Stomach smooth muscle (tissue), 2 donors: ENCODE data around the gene PLGRKT.
A peak's percentile ranks its signal among the peaks of the same experiment; 100 is the strongest.
"Not testable (repeated sequence)": the region's sequence is repeated elsewhere in the genome, so short reads cannot be mapped to it uniquely, and the experiment has no call there.

Experiments
- H3K27ac ChIP-seq: one replicate; pipeline ENCODE4 v1.7.0; 2013; ENCODE audit warnings: mild to moderate bottlenecking, low read length, inconsistent platforms
- H3K27me3 ChIP-seq, 2 donors: one replicate each; pipeline ENCODE4 v1.7.0; 2013; ENCODE audit warnings: low read length in 2 of 2; ENCODE audit not compliant: insufficient read depth in 2 of 2, control insufficient read depth in 1 of 2
- H3K36me3 ChIP-seq, 2 donors: one replicate each; pipeline ENCODE4 v1.7.0; 2013; ENCODE audit warnings: low read length in 2 of 2; ENCODE audit not compliant: control insufficient read depth in 2 of 2, insufficient read depth in 2 of 2
- H3K4me1 ChIP-seq: one replicate; pipeline ENCODE4 v1.7.0; 2013; ENCODE audit warnings: low read length; ENCODE audit not compliant: control insufficient read depth, insufficient read depth
- H3K4me3 ChIP-seq, 2 donors: one replicate each; pipeline ENCODE4 v1.7.0; 2013; ENCODE audit warnings: low read length in 2 of 2
- H3K9ac ChIP-seq, 2 donors: one replicate each; pipeline ENCODE4 v1.7.0; 2013; ENCODE audit warnings: low read length in 2 of 2, mild to moderate bottlenecking in 1 of 2
- H3K9me3 ChIP-seq, 2 donors: one replicate each; pipeline ENCODE4 v1.7.0; 2013; ENCODE audit warnings: low read length in 2 of 2; ENCODE audit not compliant: control insufficient read depth in 2 of 2
- donor health status: healthy.
- donor health status: Pancreatic carcinoma.

PLGRKT gene

DNA sequence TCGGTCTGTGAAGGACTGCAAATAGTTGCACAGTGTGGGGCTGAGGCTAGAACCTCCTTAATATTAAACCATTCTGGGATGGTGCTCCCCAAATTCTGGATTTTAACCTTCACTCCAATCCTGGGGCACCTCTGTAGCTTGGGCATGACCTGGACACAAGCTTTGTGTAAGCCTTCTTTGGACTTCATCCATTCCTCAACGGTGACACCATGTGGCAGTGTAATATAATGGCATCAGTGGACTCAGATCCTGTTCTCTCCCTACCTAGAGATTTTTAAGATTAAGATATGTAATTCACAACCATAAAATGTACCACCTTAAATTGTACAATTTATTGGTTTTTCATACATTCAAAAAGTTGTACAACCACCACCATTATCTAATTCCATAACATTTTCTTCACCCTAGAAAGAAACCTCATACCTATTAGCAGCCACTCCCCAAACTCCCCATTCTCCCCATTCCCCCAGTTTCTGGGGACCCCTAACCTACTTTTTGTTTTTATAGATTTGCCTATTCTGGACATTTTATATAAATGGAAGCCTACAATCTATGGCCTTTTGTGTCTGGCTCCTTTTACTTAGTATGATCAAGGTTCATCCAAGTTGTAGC lies 4.8 kb upstream of the PLGRKT start:
- no peak overlapping the region for H3K9ac ChIP-seq
- peaks cover 7% of the 10 kb centered on the region for H3K4me1 ChIP-seq
- H3K9me3 ChIP-seq = no peaks in the 10 kb centered on the region
- no peaks in the 10 kb centered on the region for H3K27me3 ChIP-seq
- no peak overlapping the region for H3K27ac ChIP-seq
- H3K4me3 ChIP-seq = no peak overlapping the region
- no peaks in the 10 kb centered on the region for H3K36me3 ChIP-seq

DNA sequence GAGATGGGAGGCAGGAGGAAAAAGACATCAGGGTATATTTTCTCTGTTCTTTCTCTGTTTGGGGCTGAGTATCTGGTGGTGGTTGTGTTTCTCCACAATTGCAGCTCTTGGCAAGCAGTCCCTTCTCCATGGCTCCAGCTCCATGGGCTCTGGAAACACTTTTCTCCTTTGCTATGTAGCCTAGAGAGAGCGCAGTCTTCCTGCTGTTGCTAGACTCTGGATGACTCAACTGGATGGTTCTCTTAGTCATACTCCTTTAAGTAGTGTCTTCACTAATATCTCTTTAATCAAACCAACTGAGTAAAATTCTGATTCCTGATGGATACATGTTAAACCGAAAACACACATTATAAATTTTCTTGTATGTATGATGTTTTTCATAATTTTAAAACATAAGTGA lies 3.3 kb upstream of the PLGRKT start:
- no peak overlapping the region for H3K4me3 ChIP-seq
- H3K27ac ChIP-seq = no peak overlapping the region
- H3K27me3 ChIP-seq = no peaks in the 10 kb centered on the region
- no peaks in the 10 kb centered on the region for H3K36me3 ChIP-seq
- peaks cover 9% of the 10 kb centered on the region for H3K4me1 ChIP-seq
- H3K9ac ChIP-seq = no peak overlapping the region
- no peaks in the 10 kb centered on the region for H3K9me3 ChIP-seq

DNA sequence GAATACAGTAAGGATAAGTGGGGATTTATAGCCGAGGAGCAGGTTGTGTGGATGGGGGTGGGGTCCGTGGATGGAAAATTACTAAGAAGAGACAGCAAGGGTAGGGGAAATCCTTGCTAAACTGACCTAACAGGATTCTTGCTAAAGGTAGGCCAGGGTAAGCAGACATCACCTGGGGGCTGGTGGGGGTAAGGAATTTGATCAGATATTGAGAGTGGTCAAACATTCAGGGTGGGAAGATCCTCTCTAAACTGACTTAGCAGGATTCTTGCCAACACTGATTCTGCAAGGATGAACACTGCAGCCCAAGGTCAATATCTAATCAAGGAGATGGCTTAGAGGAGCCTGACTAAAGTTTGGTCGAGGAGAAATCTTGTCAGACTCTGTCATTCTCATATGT lies 2.7 kb upstream of the PLGRKT start:
- Histone ChIP-seq H3K27ac (no peak overlapping the region), H3K27me3 (no peaks in the 10 kb centered on the region), H3K9me3 (no peaks in the 10 kb centered on the region), H3K36me3 (peaks cover 0 to 4% of the 10 kb centered on the region in 2 donors), H3K9ac (no peak overlapping the region), H3K4me1 (peaks cover 12% of the 10 kb centered on the region), H3K4me3 (no peak overlapping the region)

DNA sequence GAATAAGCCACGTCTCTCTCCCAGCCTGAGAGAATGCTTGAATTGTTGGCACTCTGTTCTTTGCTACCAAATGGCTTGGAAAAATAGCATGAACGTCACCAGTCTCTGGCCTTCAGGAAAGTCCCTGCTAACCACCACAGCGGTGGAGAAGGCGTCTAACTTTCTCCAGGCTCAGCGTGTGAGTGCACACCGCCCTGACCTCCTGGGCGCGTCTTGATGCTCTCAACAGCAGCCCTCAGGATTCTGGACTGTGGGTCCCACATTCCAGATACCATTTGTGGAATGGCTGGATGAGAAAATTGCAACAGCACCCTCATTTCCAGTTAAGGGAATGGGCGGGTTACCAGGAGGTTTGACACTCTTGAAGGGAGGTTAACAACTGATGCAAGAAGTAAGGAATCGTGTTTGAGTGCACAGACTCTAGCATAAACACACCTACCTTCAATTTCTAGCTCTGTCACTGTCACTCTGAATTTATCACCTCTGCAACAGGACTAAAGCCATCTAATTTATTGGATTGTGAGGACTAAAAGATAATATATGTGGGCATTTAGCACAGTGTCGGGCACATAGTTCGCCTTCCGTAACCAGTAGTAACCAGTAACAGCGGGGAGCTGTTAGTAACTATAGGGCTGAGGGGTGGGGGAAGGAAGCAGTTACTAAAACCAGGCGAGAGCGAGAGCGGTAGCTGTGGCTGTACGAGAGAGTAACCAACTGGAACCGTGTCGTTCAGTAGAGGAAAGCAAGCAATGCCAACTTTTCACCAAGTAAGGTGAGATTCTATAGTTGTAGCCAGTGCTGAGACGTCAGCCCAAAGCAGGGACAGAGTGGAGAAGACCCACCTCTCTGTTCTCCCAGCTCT lies 807 bp upstream of the PLGRKT start:
- Histone ChIP-seq H3K9me3 (no peaks in the 10 kb centered on the region), H3K27ac (peak overlapping the region; percentile 92), H3K9ac (peak overlapping the region; percentile 84 to 86), H3K4me1 (peaks cover 12% of the 10 kb centered on the region), H3K36me3 (peaks cover 0 to 4% of the 10 kb centered on the region in 2 donors), H3K27me3 (no peaks in the 10 kb centered on the region), H3K4me3 (peak overlapping the region; percentile 77 to 89)

DNA sequence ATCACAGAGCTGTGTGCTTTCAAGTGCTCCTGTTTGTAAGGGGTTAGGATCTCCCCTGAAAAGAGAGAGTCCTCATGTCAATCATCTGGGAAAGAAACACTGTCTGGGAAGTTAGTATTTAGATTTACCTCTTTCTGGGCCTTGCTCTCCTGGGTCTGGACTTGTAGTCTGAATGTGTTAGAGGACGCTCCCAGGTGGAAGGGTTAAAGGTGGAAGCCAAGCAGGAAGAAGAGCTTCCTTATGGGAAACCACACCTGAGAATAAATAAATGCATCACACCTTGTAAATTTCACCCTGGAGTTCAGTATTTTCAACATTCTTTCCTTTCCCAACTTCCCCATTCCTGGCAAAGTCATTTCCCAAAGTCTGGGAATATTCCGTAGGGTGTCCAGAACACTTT lies 1.3 kb downstream of the PLGRKT start:
- Histone ChIP-seq H3K27ac (no peak overlapping the region), H3K27me3 (no peaks in the 10 kb centered on the region), H3K9me3 (no peaks in the 10 kb centered on the region), H3K36me3 (peaks cover 0 to 6% of the 10 kb centered on the region in 2 donors), H3K4me1 (peaks cover 12% of the 10 kb centered on the region), H3K4me3 (peak overlapping the region in 1 of 2 donors; percentile 89), H3K9ac (peak overlapping the region in 1 of 2 donors; percentile 96)

DNA sequence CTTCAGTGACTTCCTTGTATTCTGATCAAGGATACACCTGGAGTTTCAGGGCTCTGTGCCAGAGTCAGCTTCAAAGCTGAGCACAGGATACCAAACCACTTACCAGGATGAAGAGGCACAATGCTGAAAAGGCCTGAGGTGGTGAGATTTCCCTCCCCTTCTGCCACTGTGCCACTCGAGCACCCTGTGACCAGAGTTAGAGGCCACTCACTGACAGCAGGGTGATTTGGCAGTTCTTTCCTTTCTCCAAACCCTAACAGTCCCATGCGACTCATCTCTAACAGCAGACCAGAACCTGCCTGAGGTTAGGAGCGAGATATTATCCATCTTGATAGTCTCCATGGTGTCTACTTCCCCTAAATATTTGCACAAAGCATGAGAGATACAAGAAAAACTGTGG lies 1.8 kb downstream of the PLGRKT start:
- H3K4me3 ChIP-seq = no peak overlapping the region
- H3K27me3 ChIP-seq = no peaks in the 10 kb centered on the region
- peaks cover 12% of the 10 kb centered on the region for H3K4me1 ChIP-seq
- no peaks in the 10 kb centered on the region for H3K9me3 ChIP-seq
- H3K9ac ChIP-seq = no peak overlapping the region
- H3K36me3 ChIP-seq = peaks cover 0 to 6% of the 10 kb centered on the region in 2 donors
- no peak overlapping the region for H3K27ac ChIP-seq

DNA sequence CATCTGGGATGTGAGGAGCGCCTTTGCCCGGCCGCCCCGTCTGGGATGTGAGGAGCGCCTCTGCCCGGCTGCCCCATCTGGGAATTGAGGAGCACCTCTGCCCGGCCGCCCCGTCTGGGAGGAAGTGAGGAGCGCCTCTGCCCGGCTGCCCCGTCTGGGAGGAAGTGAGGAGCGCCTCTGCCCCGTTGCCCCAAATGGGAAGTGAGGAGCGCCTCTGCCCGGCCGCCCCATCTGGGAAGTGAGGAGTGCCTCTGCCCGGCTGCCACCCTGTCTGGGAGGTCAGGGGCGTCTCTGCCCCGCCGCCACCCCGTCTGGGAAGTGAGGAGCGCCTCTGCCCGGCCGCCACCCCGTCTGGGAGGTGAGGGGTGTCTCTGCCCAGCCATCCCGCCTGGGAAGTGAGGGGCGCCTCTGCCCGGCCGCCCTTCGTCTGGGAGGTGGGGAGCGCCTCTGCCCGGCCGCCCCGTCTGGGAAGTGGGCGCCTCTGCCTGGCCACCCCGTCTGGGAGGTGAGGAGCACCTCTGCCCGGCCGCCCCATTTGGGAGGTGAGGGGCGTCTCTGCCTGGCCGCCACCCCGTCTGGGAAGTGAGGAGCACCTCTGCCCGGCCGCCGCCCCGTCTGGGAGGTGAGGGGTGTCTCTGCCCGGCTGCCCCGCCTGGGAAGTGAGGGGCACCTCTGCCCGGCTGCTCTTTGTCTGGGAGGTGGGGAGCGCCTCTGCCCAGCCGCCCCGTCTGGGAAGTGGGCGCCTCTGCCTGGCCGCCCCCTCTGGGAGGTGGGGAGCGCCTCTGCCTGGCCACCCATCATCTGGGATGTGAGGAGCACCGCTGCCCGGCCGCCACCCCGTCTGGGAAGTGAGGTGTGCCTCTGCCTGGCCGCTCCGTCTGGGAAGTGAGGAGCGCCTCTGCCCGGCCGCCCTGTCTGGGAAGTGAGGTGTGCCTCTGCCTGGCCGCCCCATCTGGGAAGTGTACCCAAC lies 3.6 kb downstream of the PLGRKT start:
- H3K4me1 ChIP-seq = peaks cover 12% of the 10 kb centered on the region
- H3K27ac ChIP-seq, H3K9ac ChIP-seq, H3K27me3 ChIP-seq, H3K9me3 ChIP-seq, H3K4me3 ChIP-seq: not testable (repeated sequence)
- peaks cover 3 to 14% of the 10 kb centered on the region in 2 donors for H3K36me3 ChIP-seq

DNA sequence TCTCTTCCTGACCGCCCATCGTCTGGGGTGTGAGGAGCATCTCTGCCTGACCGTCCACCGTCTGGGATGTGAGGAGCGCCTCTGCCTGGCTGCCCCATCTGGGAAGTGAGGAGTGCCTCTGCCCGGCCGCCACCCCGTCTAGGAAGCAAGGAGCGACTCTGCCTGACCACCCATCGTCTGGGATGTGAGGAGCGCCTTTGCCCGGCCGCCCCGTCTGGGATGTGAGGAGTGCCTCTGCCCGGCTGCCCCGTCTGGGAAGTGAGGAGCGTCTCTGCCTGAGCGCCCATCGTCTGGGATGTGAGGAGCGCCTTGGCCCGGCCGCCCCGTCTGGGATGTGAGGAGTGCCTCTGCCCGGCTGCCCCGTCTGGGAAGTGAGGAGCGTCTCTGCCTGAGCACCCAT lies 4.4 kb downstream of the PLGRKT start:
- not testable (repeated sequence) for H3K9me3 ChIP-seq, H3K4me1 ChIP-seq, H3K27me3 ChIP-seq, H3K27ac ChIP-seq, H3K4me3 ChIP-seq, H3K9ac ChIP-seq
- H3K36me3 ChIP-seq = peaks cover 3 to 15% of the 10 kb centered on the region in 2 donors

DNA sequence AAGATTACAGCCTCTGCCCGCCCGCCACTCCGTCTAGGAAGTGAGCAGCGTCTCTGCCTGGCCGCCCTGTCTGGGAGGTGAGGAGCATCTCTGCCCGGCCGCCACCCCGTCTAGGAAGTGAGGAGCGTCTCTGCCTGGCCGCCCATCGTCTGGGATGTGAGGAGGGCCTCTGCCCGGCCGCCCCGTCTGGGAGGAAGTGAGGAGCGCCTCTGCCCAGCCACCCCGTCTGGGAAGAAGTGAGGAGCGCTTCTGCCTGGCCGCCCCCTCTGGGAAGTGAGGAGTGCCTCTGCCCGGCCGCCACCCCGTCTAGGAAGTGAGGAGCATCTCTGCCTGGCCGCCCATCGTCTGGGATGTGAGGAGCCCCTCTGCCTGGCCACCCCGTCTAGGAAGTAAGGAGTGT lies 4.8 kb downstream of the PLGRKT start:
- H3K36me3 ChIP-seq = peaks cover 3 to 15% of the 10 kb centered on the region in 2 donors
- H3K27ac ChIP-seq, H3K4me1 ChIP-seq, H3K9me3 ChIP-seq, H3K9ac ChIP-seq, H3K27me3 ChIP-seq, H3K4me3 ChIP-seq: not testable (repeated sequence)

DNA sequence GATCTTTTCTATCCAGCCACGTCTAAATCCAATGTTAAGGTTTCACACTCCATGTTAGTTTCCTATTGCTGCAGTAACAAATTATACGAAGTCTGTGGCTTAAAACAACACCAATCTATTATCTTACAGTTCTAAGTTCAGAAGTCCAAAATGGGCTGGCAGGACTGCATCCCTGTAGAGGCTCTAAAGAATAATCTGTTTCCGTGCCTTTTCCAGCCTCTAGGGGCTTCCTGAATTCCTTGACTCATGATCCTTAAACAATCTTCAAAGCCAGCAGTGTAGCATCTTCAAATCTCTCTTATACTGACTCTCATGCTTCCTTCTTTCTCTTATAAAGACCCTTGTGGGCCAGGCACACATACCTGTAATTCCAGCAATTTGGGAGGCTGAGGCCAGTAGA lies 6.8 kb downstream of the PLGRKT start:
- no peak overlapping the region for H3K4me3 ChIP-seq
- H3K27me3 ChIP-seq = no peaks in the 10 kb centered on the region
- peaks cover 2% of the 10 kb centered on the region for H3K4me1 ChIP-seq
- no peak overlapping the region for H3K9ac ChIP-seq
- peaks cover 3 to 17% of the 10 kb centered on the region in 2 donors for H3K36me3 ChIP-seq
- H3K27ac ChIP-seq = no peak overlapping the region
- no peaks in the 10 kb centered on the region for H3K9me3 ChIP-seq
